Caco-2 (cell line): ENCODE data around the gene PPP2CA. TPM values are rescaled to one million over a fixed set of nuclear protein-coding genes. Genes with fewer than 3 reads are reported as not detected.

Source experiments
- BruUV-seq: library from RNA; stranded (reverse); fragments of 400-500 nt; replicated peaks from 2 replicates; lab custom pipeline; 2021; lab: Mats Ljungman, UMichigan
- CTCF ChIA-PET: fragments of 300-600 bp; sonication (Branson Sonifier 250); formaldehyde crosslinking; loops from one replicate; lab custom pipeline; 2022; ENCODE audit warnings: antibody characterized with exemption; lab: Charles Lee
- POLR2A ChIA-PET: fragments of 300-600 bp; sonication (Branson Sonifier 250); formaldehyde crosslinking; loops from one replicate; lab custom pipeline; 2022; ENCODE audit warnings: antibody characterized with exemption; lab: Charles Lee
- DNase-seq, 2 experiments: peaks; one replicate each; pipeline versions ENCODE4 v3.0.0 to v3.0.0-alpha.2; 2020 to 2022
- H3K27me3 ChIP-seq: replicated peaks from 2 replicates; pipeline ENCODE4 v1.6.0; 2011; ENCODE audit warnings: low read length; ENCODE audit not compliant: control insufficient read depth, insufficient read depth
- H3K36me3 ChIP-seq: 2 replicates; pipeline ENCODE4 v1.5.1; 2011; ENCODE audit warnings: low read length; ENCODE audit not compliant: control insufficient read depth, insufficient read depth
- H3K4me1 ChIP-seq: fragments of 250-450 bp; sonication (Bioruptor Pico); 2 replicates; pipeline ENCODE4 v1.5.1; 2020; ENCODE audit warnings: mild to moderate bottlenecking
- H3K4me3 ChIP-seq: 2 replicates; pipeline ENCODE4 v1.5.1; 2011; ENCODE audit warnings: low read depth, mild to moderate bottlenecking, control low read depth, low read length
- H3K9me3 ChIP-seq: fragments of 250-450 bp; sonication (Bioruptor Pico); 2 replicates; pipeline ENCODE4 v1.5.1; 2020; ENCODE audit warnings: mild to moderate bottlenecking, moderate library complexity
- H3K27ac Mint-ChIP-seq: one replicate; pipeline ENCODE4 v1.8.0; 2022; ENCODE audit warnings: mixed read lengths; ENCODE audit not compliant: unreplicated experiment
- H3K27me3 Mint-ChIP-seq: one replicate; pipeline ENCODE4 v1.8.0; 2022; ENCODE audit warnings: mixed read lengths; ENCODE audit not compliant: insufficient read depth, unreplicated experiment
- H3K36me3 Mint-ChIP-seq: one replicate; pipeline ENCODE4 v1.8.0; 2022; ENCODE audit warnings: mild to moderate bottlenecking, mixed read lengths; ENCODE audit not compliant: insufficient read depth, unreplicated experiment
- H3K4me1 Mint-ChIP-seq: one replicate; pipeline ENCODE4 v1.8.0; 2022; ENCODE audit warnings: low read depth, mixed read lengths; ENCODE audit not compliant: unreplicated experiment
- H3K4me3 Mint-ChIP-seq: one replicate; pipeline ENCODE4 v1.8.0; 2022; ENCODE audit warnings: mild to moderate bottlenecking, moderate library complexity, mixed read lengths; ENCODE audit not compliant: unreplicated experiment
- H3K9me3 Mint-ChIP-seq: one replicate; pipeline ENCODE4 v1.8.0; 2022; ENCODE audit warnings: mixed read lengths; ENCODE audit not compliant: unreplicated experiment
- CTCF ChIP-seq, 2 experiments: fragments of 200-600 bp in 1 of 2; IDR thresholded peaks; 1 replicate in 1 of 2; 2 replicates in 1 of 2; pipeline versions ENCODE4 v1.5.1 to v1.8.0; 2011 to 2022; ENCODE audit warnings: antibody characterized with exemption in 1 of 2, control low read depth in 1 of 2, inconsistent platforms in 1 of 2, low read depth in 1 of 2, low read length in 1 of 2, mild to moderate bottlenecking in 1 of 2, moderate library complexity in 1 of 2; ENCODE audit not compliant: insufficient read depth in 1 of 2, severe bottlenecking in 1 of 2, unreplicated experiment in 1 of 2
- intact Hi-C: fragments of 100-400 bp; cut with micrococcal nuclease; formaldehyde crosslinking; loops from one replicate; pipeline ENCODE4 v1.10.0; 2022; ENCODE audit not compliant: unreplicated experiment
- total RNA-seq: library from RNA; stranded (reverse); gene quantifications from 2 replicates; pipeline ENCODE4 v1.2.3, GENCODE V29; 2022

The PPP2CA gene
- total RNA-seq, 1 experiment from 2014 or later, result 224 TPM

- no peak for TF ChIP-seq CTCF (IDR thresholded peaks at IDR 0.05; ENCODE audit: insufficient read depth in 1 of 2, low read depth in 1 of 2, low read length in 1 of 2, severe bottlenecking in 1 of 2, unreplicated experiment in 1 of 2)
- ChIA-PET POLR2A (no interaction called here), CTCF (no interaction called here)
- H3K36me3 Mint-ChIP-seq, result peaks cover 54% of the 10 kb centered on the region
- no peak overlapping the region for H3K27ac Mint-ChIP-seq
- H3K9me3 ChIP-seq, result no peaks in the 10 kb centered on the region
- H3K4me3 ChIP-seq, result no peak overlapping the region
- no peaks in the 10 kb centered on the region for H3K4me1 Mint-ChIP-seq
- peaks cover 5% of the 10 kb centered on the region for H3K36me3 ChIP-seq
- no peaks in the 10 kb centered on the region for H3K27me3 ChIP-seq
- BruUV-seq, result no TSS peak
- H3K9me3 Mint-ChIP-seq, result no peaks in the 10 kb centered on the region
- H3K4me3 Mint-ChIP-seq, result no peak overlapping the region
- H3K27me3 Mint-ChIP-seq, result no peaks in the 10 kb centered on the region
- DNase-seq, result no peak
- intact Hi-C loops, result no loop called here
- no peaks in the 10 kb centered on the region for H3K4me1 ChIP-seq
Measured at GRCh38 chr5:134207696-134208095, 18.2 kb downstream of the PPP2CA start.

GRCh38 chr5:134206627-134207160 is 19.2 kb downstream of the PPP2CA start:
- no peak for TF ChIP-seq CTCF (IDR thresholded peaks at IDR 0.05; ENCODE audit: insufficient read depth in 1 of 2, low read depth in 1 of 2, low read length in 1 of 2, severe bottlenecking in 1 of 2, unreplicated experiment in 1 of 2)
- H3K4me3 Mint-ChIP-seq, result no peak overlapping the region
- no peaks in the 10 kb centered on the region for H3K27me3 Mint-ChIP-seq
- H3K27ac Mint-ChIP-seq, result no peak overlapping the region
- H3K4me1 ChIP-seq, result no peaks in the 10 kb centered on the region
- POLR2A ChIA-PET, result no interaction called here
- H3K4me1 Mint-ChIP-seq, result no peaks in the 10 kb centered on the region
- peaks cover 61% of the 10 kb centered on the region for H3K36me3 Mint-ChIP-seq
- no peaks in the 10 kb centered on the region for H3K9me3 ChIP-seq
- DNase-seq, result no peak
- no peaks in the 10 kb centered on the region for H3K27me3 ChIP-seq
- no TSS peak for BruUV-seq
- CTCF ChIA-PET, result interaction anchor here (2.0 kb wide), 1 partner anchor 381 kb away, joined by 5 read pairs; no protein-coding TSS in a partner anchor
- intact Hi-C loops, result no loop called here
- H3K9me3 Mint-ChIP-seq, result no peaks in the 10 kb centered on the region
- H3K36me3 ChIP-seq, result peaks cover 5% of the 10 kb centered on the region
- H3K4me3 ChIP-seq, result no peak overlapping the region

DNA sequence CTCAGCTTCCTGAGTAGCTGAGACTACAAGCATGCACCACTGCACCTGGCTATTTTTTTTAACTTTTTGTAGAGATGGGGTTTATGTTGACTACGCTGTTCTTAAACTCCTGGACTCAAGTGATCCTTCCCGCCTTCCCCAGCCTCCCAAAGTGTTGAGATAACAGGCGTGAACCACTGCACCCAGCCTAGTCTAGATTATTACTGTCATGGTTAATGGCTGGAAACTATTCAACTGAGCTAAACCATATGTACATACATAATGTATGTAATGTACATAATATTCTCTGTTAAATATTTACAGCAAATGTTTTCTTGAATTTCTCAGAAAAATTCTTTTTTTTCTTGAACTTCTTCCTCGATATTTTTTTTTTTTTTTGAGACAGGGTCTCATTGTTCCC is 21.3 kb downstream of the PPP2CA start:
- Mint-ChIP-seq H3K27ac (no peak overlapping the region), H3K36me3 (peaks cover 81% of the 10 kb centered on the region), H3K27me3 (no peaks in the 10 kb centered on the region), H3K4me1 (no peaks in the 10 kb centered on the region), H3K9me3 (no peaks in the 10 kb centered on the region), H3K4me3 (no peak overlapping the region)
- POLR2A ChIA-PET, result no interaction called here
- Histone ChIP-seq H3K4me1 (no peaks in the 10 kb centered on the region), H3K4me3 (no peak overlapping the region), H3K27me3 (no peaks in the 10 kb centered on the region), H3K36me3 (peaks cover 5% of the 10 kb centered on the region), H3K9me3 (no peaks in the 10 kb centered on the region)
- no TSS peak for BruUV-seq
- no peak for DNase-seq
- intact Hi-C loops, result no loop called here
- TF ChIP-seq CTCF (IDR thresholded peaks at IDR 0.05; ENCODE audit: insufficient read depth in 1 of 2, low read depth in 1 of 2, low read length in 1 of 2, severe bottlenecking in 1 of 2, unreplicated experiment in 1 of 2), result no peak
- CTCF ChIA-PET, result interaction anchor here (2.0 kb wide), 1 partner anchor 383 kb away, joined by 5 read pairs; no protein-coding TSS in a partner anchor
